SW480 (cell line): ENCODE data around the gene KCNK5.

Source experiments
- DNase-seq: peaks from one replicate; pipeline ENCODE4 v3.0.0-alpha.2; 2016; ENCODE audit warnings: low spot score

Gene KCNK5

GRCh38 chr6:39240155-39240757 is 11.0 kb upstream of the KCNK5 start:
- no peak for DNase-seq

GRCh38 chr6:39239527-39240154 is 10.4 kb upstream of the KCNK5 start:
- DNase-seq: no peak

- no peak for DNase-seq
Measured at GRCh38 chr6:39236742-39237141, 7.5 kb upstream of the KCNK5 start.

GRCh38 chr6:39233333-39233732 is 4.1 kb upstream of the KCNK5 start:
- no peak for DNase-seq

- no peak for DNase-seq
Measured at GRCh38 chr6:39231521-39232243, 2.4 kb upstream of the KCNK5 start.

- DNase-seq: no peak
Measured at GRCh38 chr6:39230654-39231035, 1.4 kb upstream of the KCNK5 start.

GRCh38 chr6:39228111-39228971 is 934 bp downstream of the KCNK5 start:
- DNase-seq: no peak

- DNase-seq: no peak
Measured at GRCh38 chr6:39227476-39227875, 1.8 kb downstream of the KCNK5 start.

- no peak for DNase-seq
Measured at GRCh38 chr6:39226639-39227329, 2.5 kb downstream of the KCNK5 start.

GRCh38 chr6:39225946-39226437 is 3.3 kb downstream of the KCNK5 start:
- no peak for DNase-seq

- DNase-seq: no peak
Measured at GRCh38 chr6:39225543-39225942, 3.7 kb downstream of the KCNK5 start.

- no peak for DNase-seq
Measured at GRCh38 chr6:39224523-39225182, 4.6 kb downstream of the KCNK5 start.

GRCh38 chr6:39224011-39224410 is 5.3 kb downstream of the KCNK5 start:
- DNase-seq: no peak

- DNase-seq: no peak
Measured at GRCh38 chr6:39223555-39223954, 5.7 kb downstream of the KCNK5 start.

GRCh38 chr6:39223061-39223460 is 6.2 kb downstream of the KCNK5 start:
- no peak for DNase-seq

GRCh38 chr6:39221779-39222641 is 7.3 kb downstream of the KCNK5 start:
- no peak for DNase-seq

- DNase-seq: no peak
Measured at GRCh38 chr6:39221115-39221514, 8.2 kb downstream of the KCNK5 start.

- DNase-seq: no peak
Measured at GRCh38 chr6:39218868-39219567, 10.3 kb downstream of the KCNK5 start.

GRCh38 chr6:39217177-39217864 is 12.0 kb downstream of the KCNK5 start:
- DNase-seq: no peak
